ENCODE data around the gene LRRFIP1.
"Not testable (repeated sequence)": the region's sequence is repeated elsewhere in the genome, so short reads cannot be mapped to it uniquely, and the experiment has no call there.

The LRRFIP1 gene

GRCh38 chr2:237754182-237754581, 126.8 kb downstream of the LRRFIP1 start:
- DNase-seq, result no peak

- DNase-seq, result no peak
Measured at GRCh38 chr2:237754626-237755248, 127.3 kb downstream of the LRRFIP1 start.

GRCh38 chr2:237757616-237758015, 130.2 kb downstream of the LRRFIP1 start:
- no peak for DNase-seq

GRCh38 chr2:237758185-237758584, 130.8 kb downstream of the LRRFIP1 start:
- DNase-seq, result no peak

GRCh38 chr2:237759176-237759575, 131.8 kb downstream of the LRRFIP1 start:
- DNase-seq, result no peak

GRCh38 chr2:237760506-237761502, 133.4 kb downstream of the LRRFIP1 start:
- DNase-seq, result no peak

- DNase-seq, result not testable (repeated sequence)
Measured at GRCh38 chr2:237762291-237763182, 135.2 kb downstream of the LRRFIP1 start.

GRCh38 chr2:237763812-237764211, 136.4 kb downstream of the LRRFIP1 start:
- DNase-seq, result no peak

- DNase-seq, result not testable (repeated sequence)
Measured at GRCh38 chr2:237765122-237765521, 137.7 kb downstream of the LRRFIP1 start.

GRCh38 chr2:237765875-237766274, 138.5 kb downstream of the LRRFIP1 start:
- DNase-seq, result no peak

- no peak for DNase-seq
Measured at GRCh38 chr2:237766340-237766739, 139.0 kb downstream of the LRRFIP1 start.

GRCh38 chr2:237772513-237772912, 145.1 kb downstream of the LRRFIP1 start:
- DNase-seq, result no peak

- no peak for DNase-seq
Measured at GRCh38 chr2:237773826-237774225, 146.4 kb downstream of the LRRFIP1 start.

GRCh38 chr2:237774811-237775553, 147.6 kb downstream of the LRRFIP1 start:
- no peak for DNase-seq

- DNase-seq, result no peak
Measured at GRCh38 chr2:237779521-237779920, 152.1 kb downstream of the LRRFIP1 start.

GRCh38 chr2:237782181-237782580, 154.8 kb downstream of the LRRFIP1 start:
- DNase-seq, result no peak

- DNase-seq, result not testable (repeated sequence)
Measured at GRCh38 chr2:237783678-237784077, 156.3 kb downstream of the LRRFIP1 start.

- DNase-seq, result no peak
Measured at GRCh38 chr2:237786936-237787335, 159.5 kb downstream of the LRRFIP1 start.

- DNase-seq, result no peak
Measured at GRCh38 chr2:237790353-237790752, 163.0 kb downstream of the LRRFIP1 start.

- DNase-seq, result no peak
Measured at GRCh38 chr2:237791977-237792727, 164.8 kb downstream of the LRRFIP1 start.

GRCh38 chr2:237797253-237797652, 169.9 kb downstream of the LRRFIP1 start:
- no peak for DNase-seq

Measured in T1000 (cell line).